ENCODE results near the gene ANKRD29.

ANKRD29 gene, protein sequence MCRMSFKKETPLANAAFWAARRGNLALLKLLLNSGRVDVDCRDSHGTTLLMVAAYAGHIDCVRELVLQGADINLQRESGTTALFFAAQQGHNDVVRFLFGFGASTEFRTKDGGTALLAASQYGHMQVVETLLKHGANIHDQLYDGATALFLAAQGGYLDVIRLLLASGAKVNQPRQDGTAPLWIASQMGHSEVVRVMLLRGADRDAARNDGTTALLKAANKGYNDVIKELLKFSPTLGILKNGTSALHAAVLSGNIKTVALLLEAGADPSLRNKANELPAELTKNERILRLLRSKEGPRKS

DNA sequence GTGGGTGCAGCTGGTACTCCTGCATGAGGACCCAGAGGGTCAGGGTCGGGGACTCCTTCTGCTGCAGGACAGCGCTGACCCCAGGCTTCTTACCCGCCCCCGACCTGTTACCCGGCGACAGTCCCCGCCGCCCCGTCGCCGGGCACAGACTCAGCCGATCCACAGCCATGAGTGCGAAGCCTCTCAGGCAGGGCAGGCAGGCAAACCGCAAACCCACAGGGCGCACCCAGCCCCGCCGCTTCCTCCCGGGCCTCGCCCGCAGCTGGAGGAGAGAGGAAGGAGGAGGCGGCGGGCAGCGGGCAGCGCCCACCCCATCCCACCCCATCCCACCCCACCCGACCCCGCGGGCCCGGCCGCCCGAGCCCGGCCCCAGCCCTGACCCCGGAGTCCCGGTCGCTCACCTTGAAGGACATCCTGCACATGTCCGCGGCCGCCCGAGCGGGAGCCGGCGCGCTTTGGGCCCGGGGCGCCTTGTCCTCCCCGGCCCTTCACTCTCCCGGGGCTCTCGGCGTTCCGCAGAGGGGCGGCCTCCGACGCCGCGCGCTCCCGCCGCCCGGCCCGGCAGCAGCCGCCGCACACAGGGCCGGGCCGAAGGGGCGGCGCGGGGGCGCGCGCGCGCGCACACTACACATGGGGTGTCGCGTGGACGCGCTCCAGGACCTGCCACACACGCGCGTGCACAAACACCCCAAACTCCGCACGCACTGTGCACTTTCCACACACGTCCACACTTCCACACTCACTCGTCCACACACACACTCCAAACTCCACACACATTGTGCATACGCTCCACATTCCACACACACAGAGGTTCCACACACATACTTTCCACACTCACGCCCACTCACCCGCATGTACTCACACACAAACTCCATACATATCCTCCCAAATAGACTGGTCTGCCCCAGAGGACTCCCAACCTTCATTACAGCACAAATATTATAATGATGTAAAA lies at the start of gene ANKRD29:
TSS of gene ANKRD29 (minus strand) at position 603 of the 955 bp plus-strand sequence. CDS start at position 422, 181 bp downstream.
- DNase-seq: no peak

DNA sequence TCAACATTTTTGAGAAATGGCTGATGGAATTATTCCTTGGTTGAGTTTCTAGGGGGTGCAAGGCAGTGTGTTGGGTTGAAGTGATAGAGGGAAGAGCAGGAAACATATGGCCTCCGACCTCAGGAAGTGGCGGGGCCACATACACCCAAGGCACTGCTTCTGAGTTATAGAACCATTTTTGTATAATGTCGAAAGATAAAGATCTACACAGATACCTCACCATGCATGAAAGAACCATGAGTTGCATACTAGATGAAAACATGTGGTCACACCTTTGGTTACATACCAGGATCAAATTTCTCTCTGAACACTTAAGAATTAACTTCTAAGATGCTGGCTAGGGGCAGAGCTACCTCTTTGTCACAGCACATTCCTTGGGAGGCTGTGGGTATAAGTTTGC lies 49.7 kb upstream of the ANKRD29 start:
- no peak for DNase-seq

DNA sequence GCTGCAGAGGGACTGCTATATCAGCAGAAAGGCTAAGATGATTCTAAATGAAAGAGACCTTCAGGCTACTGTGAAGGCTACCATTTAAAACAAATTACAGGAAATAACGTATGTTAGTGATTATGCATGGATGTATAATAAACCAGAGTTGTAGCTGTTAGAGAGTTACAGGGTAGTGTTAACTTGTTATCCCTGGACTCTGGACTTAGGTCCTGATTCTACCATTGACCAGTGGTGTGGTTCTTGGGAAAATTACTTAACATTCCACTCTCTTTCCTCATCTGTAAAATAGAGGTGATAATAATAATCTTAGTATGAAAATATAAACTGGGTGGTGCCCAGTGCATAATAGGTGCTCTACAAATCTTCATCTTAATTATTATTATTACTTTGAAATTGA lies 48.7 kb upstream of the ANKRD29 start:
- DNase-seq: no peak

DNA sequence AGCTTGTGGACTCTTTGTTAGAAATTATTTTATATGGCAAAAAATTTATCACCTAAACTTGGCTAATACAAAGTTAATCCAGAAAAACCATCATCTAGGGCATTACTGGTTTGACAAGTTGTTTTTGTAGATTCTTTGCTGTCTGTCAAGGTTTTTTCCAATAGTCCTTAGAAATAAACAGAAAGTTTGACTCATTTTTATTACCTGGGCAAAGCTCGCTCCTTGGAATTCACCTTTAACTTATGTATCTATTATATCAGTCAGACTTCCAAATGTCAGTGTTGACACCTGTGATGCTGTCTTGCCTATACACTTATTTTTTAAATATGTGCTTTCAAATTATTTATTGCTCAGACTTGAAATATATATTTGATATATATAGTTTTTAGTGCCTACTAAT lies 48.2 kb upstream of the ANKRD29 start:
- no peak for DNase-seq

DNA sequence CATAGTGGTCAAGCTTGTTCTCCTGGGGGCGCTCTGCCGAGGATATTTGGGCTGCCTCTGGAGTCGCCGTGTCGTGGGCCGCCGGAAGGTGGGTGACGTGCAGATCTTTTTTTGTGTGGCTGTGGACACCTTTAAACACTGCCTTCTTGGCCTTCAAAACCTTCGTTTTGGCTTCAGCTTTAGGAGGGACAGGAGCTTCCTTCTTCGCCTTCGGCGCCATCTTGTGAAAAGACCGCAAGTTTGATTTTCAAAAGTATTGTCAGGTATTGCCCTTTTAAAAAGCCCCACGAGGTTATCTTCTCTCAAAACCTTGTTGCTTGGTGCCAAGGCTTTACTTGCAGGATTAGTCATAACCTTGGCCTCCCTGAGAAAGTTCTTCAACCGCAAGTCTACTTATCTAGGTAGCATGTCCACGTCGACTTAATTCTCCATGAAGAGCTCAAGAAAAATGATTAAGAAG lies 47.4 kb upstream of the ANKRD29 start:
- DNase-seq: no peak

DNA sequence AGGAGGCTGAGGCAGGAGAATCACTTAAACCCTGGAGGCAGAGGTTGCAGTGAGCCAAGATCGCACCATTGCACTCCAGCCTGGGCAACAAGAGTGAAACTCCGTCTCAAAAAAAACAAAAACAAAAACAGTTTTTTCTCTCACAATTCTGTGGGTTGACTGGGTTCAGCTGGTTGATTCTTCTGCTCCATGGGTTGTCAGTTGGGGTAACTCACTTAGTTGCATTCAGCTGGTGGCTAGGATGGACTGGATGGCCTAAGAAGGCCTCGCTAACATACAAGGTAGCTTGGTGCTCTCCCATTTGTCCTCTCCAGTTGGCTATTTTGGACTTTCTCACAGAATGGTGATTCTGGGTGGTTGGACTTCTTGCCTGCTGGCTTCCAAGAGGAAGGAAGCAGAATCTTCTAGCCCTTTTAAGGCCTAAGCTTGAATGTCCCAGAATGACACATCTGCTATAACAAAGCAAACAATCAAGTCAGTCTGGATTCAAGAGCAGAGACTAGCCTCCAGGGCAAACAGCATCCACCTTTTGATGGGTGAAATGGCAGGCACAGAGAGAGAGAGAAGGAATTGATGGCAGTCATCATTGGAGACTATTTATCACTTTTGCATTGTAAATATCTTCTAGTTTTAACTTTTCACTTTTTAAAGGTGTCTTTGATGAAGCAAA lies 44.4 kb upstream of the ANKRD29 start:
- no peak for DNase-seq

DNA sequence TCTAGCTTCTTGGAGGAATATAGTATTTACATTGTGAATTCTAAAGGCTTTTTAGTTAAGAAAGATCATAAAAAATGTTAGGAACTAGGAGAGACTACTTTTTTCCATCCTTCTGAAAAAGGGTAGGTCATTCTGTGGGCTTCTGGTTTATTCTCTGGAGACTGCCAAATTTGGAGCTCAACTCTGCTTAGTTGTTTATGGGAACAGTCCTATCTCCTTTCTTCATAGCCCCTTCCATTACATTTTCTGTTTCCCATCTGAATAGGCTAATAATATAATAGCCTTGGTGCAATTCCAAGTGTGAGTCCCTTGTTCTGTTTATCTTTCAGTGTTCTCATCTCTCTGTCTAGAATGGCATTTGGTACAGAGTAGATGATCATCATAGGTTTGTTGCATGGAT lies 42.1 kb upstream of the ANKRD29 start:
- no peak for DNase-seq

DNA sequence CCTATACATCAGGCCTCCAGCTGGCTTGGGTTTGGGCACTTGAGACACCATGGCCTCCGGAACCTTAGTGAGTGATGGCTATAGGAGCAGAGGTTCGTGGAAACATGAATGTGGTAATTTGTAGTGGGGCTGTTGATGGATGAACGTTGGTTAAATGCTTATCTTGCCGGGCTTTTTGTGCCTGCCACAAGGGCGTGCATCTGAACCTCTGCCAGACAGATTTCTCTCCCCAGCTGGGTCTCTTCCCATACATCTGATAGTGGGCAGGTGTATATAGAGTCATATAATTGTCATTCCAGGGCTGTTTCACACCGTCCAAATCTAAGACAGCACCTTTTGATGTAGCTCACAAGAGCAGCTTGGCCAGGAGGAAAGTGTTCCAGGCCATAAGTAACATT lies 41.3 kb upstream of the ANKRD29 start:
- DNase-seq: no peak

DNA sequence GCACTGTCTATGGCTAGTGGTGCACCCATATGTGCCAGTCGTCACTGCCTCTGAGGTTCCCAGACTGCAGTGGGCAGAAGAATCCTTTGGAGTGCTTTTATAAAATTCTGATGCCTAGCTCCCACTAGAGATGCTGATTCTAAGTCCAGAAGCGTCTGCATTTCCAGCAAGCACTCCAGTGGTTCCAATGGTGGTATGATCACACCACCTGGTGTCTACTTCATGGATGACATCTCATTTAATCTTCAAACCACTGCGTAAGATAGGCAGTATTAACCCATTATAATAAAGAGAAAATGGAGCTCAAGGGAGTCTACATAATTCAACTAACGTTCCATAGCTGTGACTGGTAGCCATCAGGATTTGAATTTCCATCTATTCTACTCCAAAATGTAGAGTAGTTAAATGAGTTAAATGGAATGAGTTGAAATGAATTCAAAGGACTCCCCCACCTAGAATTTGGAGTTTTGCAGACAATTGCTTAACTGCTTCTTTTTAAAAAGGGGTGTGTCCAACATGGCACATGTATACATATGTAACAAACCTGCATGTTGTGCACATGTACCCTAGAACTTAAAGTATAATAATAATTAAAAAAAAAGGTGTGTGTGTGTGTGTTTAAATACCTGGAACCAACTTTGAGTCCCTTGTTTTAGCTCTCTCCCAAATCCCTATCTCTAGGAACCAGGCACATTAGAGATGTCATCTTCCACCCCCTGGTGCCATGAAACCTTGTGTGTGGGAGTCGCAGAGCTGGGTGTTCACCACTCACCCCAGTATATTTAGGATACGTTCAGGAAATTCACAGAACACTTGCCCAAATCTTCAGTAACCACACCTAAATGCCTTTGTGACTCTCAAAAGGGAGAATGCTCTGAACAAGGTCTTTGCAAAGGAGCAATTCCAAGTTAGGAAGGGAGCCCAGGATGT lies 40.6 kb upstream of the ANKRD29 start:
- no peak for DNase-seq

DNA sequence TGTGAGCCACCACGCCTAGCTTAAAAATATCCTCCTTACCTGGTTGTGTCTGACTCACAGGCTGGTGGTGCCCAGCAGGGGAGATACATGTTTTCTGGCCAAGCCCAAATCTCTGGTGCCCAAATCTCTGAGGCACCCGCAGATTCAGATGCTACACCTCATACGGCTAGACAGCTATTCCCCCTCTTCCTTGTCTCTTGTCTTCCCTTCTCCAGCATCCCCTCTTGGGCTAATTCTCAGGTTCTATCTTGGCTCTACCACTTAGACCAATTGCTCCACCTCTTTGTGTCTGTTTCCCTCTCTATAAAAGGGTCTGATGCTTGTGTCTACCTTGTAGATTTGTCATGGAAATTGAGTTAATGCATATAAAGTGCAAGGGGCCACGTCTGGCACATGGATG lies 39.9 kb upstream of the ANKRD29 start:
- no peak for DNase-seq

DNA sequence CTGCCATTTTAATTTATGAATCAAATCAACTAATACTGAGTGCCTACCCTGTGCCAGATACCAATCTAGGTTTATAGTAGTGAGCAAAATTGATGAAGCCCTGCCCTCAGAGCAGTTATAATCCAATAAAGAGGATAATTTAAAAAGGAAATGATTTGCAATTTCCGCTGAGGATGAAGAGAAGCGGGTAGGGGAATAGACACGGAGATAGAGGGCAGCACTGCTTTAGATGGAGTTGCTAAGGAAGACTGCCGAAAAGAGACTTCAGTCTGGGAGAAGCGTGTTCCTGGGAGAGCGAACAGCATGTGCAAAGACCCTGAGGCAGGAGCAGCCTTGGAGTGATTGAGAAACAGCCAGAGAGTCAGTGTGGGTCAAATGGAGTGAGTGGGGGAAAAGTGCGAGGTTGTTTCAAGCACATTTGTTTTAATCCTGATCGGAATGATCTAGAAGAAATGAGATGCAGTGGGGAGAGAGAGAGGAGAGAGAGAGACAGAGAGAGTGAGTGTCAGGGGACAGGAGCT lies 38.9 kb upstream of the ANKRD29 start:
- DNase-seq: no peak

DNA sequence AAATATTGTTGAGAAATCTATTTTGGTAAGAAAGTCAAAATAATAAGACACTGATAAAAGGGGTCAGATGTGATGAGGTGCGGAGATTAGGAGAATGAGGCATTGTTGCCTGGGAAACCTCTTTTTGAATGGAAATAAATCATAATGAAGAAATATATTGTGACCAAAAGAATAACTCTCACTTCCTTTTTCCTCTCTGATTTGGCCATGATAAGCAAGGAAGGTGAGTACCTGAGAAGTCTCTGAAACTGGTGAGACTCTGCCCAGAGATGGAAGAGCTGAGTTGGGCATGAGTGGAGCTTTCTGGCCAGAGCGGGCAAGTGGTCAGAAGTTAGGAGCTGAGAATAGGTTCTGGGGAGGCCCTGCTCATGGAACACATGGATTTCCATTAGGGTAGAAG lies 38.3 kb upstream of the ANKRD29 start:
- no peak for DNase-seq

DNA sequence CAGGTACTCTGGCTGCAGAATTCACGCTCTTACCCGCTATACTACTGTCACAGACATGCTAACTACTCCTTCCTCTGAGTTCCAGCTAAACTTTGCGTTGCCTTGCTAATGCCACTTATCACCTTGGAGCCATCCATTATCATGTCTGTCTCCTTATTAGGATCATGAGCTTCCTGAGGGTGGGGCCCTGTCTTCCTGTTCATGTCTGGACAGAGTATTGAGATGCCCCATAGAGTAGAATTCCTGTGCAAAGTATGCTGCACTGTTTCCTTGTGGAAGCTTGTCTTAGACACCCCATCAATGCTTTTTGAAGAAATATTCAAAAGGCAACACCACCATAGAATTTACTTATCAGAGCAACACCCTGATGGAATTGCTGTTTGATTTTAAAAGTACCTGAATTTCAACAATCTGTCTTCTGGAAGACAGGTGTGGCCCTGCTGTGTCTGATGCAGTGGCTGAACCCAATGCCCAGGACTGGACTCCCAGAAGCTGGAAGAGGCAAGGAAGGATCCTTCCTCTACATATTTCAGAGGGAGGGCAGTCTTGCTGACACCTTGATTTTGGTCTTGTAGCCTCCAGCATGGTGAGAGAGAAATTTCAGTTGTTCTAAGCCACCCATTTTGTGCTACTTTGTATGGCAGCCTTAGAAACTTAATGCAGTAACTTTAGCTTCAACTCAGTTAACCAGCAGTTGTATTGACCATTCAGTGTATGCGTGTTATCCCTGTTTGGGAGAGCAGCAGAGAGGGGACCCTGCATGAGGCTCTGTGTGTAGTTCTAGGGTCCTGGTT lies 32.1 kb upstream of the ANKRD29 start:
- no peak for DNase-seq

DNA sequence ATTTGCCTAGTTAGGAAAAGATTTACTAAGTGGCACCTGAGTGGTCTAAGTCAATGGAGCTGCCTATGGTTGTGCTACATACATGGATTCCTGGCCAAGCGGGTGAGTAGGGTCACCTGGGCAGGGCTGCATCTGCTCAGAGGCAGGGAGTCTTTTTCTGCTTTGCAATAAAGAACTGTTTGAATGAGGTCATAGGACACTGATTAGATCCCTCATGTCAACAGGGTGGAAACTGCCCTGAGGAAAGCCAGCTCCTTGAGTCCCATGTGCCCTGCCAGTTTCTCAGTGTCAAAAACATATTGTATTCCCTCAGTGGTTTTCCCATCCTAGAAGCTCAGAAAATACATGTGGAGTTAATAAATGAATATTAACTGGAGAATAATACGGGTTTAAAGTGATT lies 31.1 kb upstream of the ANKRD29 start:
- no peak for DNase-seq

DNA sequence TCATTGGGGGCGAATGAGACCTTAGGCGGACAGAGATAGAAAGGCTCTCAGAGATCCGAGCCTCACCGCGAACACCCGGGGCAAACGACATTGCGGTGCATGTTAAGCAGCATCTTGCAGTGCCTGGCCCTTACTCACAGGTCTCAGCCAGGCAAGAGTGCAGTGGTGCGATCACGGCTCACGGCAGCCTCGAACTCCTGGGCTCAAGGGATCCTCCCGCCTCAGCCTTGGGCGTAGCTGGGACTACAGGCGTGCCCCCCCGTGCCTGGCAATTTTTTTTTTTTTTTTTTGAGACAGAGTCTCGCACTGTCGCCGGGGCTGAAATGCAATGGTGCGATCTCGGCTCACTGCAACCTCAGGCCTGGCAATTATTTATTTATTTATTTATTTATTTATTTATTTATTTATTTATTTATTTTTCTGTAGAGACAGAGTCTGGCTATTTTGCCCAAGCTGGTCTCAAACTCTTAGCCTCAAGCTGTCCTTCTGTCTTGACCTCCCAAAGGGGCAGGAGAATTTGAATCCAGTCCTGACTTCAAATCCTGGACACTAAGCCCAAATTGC lies 27.9 kb upstream of the ANKRD29 start:
- no peak for DNase-seq

DNA sequence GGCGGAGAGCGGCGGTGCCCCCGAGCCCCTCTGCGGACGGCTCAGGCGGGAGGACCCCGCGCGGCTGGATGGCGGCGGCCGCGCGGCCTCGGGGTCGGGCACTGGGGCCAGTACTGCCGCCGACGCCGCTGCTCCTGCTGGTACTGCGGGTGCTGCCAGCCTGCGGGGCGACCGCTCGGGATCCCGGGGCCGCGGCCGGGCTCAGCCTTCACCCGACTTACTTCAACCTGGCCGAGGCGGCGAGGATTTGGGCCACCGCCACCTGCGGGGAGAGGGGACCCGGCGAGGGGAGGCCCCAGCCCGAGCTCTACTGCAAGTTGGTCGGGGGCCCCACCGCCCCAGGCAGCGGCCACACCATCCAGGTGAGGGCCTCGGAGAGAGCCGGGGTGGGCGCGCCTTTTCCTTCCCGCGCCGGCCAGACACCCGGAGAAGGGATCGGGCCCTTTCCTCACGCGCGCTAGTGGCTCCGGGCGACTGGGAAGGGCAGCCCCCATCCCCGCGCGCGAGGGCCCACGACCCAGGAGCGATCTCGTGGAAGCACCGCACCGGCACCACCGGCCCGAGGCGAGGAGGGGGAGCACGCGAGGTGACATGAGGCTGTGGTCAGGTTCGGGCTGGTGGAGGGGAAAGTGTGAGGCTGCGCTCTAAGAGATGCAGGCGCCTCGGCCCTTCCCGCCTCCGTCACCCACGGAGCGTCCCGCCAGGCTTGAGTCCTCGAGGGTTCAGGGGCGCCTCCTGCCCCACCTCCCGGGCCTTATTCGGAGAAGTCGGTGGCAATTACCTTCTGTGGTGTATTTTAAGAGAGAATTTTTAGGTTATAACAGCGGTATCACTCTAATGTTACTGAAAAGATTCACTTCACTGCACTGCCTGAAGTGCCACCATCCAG lies 27.1 kb upstream of the ANKRD29 start:
- DNase-seq: no peak

DNA sequence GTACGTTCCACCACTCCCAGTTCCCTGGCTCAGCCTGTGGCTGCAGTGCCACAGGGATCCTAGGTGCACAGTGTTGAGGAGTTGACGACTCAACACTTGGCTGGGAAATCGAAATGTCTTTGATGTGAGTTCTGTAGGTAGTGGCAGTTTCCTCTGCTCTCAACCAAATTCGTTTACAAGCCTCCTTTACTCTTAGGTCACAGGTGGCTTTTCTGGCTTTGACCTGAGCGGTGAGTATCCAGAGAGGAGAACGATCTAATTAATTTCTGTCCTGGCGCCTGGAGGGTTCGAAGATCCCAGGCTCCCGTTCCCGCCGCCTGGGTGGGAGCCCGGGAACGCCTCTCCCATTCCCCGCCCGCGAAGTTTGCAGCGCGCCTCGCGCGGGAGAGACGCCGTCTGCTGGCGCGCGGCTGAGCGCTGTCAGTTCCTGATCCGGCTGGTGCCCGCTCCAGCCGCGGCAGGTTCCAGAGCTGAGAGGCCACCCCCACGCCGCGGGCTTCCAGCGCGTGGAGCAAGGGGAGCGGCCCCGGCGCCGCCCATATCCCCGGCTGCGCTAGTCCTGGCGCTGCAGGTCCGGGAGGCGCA lies 26.4 kb upstream of the ANKRD29 start, which contains the start of gene LAMA3:
TSS of gene LAMA3 (plus strand) at position 423 of the 585 bp plus-strand sequence. CDS start 231 bp downstream, outside the sequence.
- DNase-seq: no peak

DNA sequence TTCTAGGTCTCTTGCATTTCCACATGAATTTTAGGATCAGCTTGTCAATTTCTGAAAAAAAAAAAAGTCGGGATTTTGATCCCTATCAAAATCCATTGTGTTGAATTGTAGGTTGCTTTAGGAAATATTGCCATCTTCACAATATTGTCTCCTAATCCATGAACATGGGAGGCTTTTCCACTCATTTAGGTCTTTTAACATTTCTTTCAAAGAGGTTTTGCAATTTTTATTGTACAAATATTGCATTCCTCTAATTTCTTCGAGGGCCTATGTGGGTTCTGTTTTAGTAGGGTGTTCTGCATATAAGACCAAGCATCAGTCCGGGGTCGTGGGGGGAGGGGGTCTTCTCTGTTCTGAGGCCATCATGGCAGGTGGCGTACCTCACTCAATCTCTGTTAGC lies 25.8 kb upstream of the ANKRD29 start:
- no peak for DNase-seq

DNA sequence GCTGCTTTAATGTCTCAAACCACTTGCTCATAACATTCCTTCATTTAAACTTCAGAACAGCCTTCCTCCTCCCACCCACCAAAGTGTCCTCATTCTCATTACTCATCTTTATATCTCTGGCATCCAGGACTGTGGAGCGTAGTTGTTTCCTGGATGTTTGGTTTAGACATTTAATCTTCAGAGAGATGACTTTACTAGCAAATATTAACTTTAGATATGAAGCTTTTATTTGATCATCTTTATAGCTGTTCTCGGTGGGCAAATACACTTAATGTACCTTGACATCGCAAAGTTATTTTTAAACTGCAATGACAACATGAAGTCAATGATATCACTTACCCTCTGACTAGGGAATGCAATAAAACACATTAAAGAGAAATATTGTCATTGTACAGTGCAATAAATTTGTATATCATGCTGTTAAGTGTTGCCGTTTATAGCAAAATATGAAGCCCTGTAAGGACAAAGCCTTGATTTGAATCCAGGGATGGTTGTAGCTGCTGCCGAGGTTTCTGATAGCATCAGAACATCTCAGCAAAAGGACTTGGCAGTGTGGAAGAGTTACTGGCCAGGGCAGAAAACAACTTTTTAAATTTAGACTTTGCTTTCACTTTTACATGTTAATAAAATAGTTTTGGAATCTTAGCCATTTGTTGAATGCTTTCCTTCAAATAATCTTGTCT lies 21.9 kb upstream of the ANKRD29 start:
- no peak for DNase-seq
